Rectal smooth muscle tissue (tissue), 1 donor: ENCODE measurements around the gene SLC16A3.

ENCODE experiments used
- H3K27ac ChIP-seq: one replicate; pipeline ENCODE4 v1.7.0; 2013; ENCODE audit warnings: low read depth, low read length, inconsistent platforms
- H3K27me3 ChIP-seq: one replicate; pipeline ENCODE4 v1.7.0; 2013; ENCODE audit warnings: low read length; ENCODE audit not compliant: control insufficient read depth, insufficient read depth
- H3K36me3 ChIP-seq: one replicate; pipeline ENCODE4 v1.7.0; 2013; ENCODE audit warnings: low read length; ENCODE audit not compliant: control insufficient read depth, insufficient read depth
- H3K4me1 ChIP-seq: one replicate; pipeline ENCODE4 v1.7.0; 2013; ENCODE audit warnings: low read length; ENCODE audit not compliant: control insufficient read depth, insufficient read depth
- H3K4me3 ChIP-seq: one replicate; pipeline ENCODE4 v1.7.0; 2013; ENCODE audit warnings: low read length
- H3K9ac ChIP-seq: one replicate; pipeline ENCODE4 v1.7.0; 2013; ENCODE audit warnings: low read length

Gene SLC16A3

GRCh38 chr17:82237083-82237745 lies 8.4 kb downstream of the SLC16A3 start:
- Histone ChIP-seq H3K4me3 (no peak overlapping the region), H3K4me1 (peaks cover 43% of the 10 kb centered on the region), H3K36me3 (peaks cover 3% of the 10 kb centered on the region), H3K27ac (peak overlapping the region; percentile 81), H3K9ac (no peak overlapping the region), H3K27me3 (no peaks in the 10 kb centered on the region)

GRCh38 chr17:82237746-82238471 lies 9.1 kb downstream of the SLC16A3 start:
- H3K4me3 ChIP-seq = peak overlapping the region; percentile 25
- peak overlapping the region; percentile 81 for H3K27ac ChIP-seq
- H3K4me1 ChIP-seq = peaks cover 49% of the 10 kb centered on the region
- peak overlapping the region; percentile 16 for H3K9ac ChIP-seq
- H3K36me3 ChIP-seq = peaks cover 3% of the 10 kb centered on the region
- H3K27me3 ChIP-seq = no peaks in the 10 kb centered on the region

GRCh38 chr17:82238472-82239201 lies 9.8 kb downstream of the SLC16A3 start:
- Histone ChIP-seq H3K4me1 (peaks cover 54% of the 10 kb centered on the region), H3K36me3 (peaks cover 9% of the 10 kb centered on the region), H3K27ac (peak overlapping the region; percentile 81)

GRCh38 chr17:82239401-82239925 lies 10.6 kb downstream of the SLC16A3 start:
- Histone ChIP-seq H3K27me3 (no peaks in the 10 kb centered on the region), H3K9ac (no peak overlapping the region), H3K4me1 (peaks cover 54% of the 10 kb centered on the region), H3K36me3 (peaks cover 17% of the 10 kb centered on the region), H3K4me3 (no peak overlapping the region), H3K27ac (peak overlapping the region; percentile 44)

More at GRCh38 chr17:82238472-82239201, 9.8 kb downstream of the SLC16A3 start:
- H3K27me3 ChIP-seq = no peaks in the 10 kb centered on the region
- peak overlapping the region; percentile 16 for H3K9ac ChIP-seq
- peak overlapping the region; percentile 25 for H3K4me3 ChIP-seq

- no peak overlapping the region for H3K9ac ChIP-seq
Observed at GRCh38 chr17:82239926-82240505, 11.2 kb downstream of the SLC16A3 start.

GRCh38 chr17:82240506-82241182 lies 11.8 kb downstream of the SLC16A3 start:
- Histone ChIP-seq H3K4me1 (peaks cover 55% of the 10 kb centered on the region), H3K36me3 (peaks cover 28% of the 10 kb centered on the region), H3K27me3 (no peaks in the 10 kb centered on the region), H3K9ac (no peak overlapping the region), H3K27ac (peak overlapping the region; percentile 91), H3K4me3 (no peak overlapping the region)

More at GRCh38 chr17:82239926-82240505, 11.2 kb downstream of the SLC16A3 start:
- H3K4me1 ChIP-seq = peaks cover 54% of the 10 kb centered on the region
- peak overlapping the region; percentile 91 for H3K27ac ChIP-seq
- H3K27me3 ChIP-seq = no peaks in the 10 kb centered on the region
- H3K36me3 ChIP-seq = peaks cover 22% of the 10 kb centered on the region
- no peak overlapping the region for H3K4me3 ChIP-seq

- Histone ChIP-seq H3K36me3 (peaks cover 34% of the 10 kb centered on the region), H3K4me1 (peaks cover 56% of the 10 kb centered on the region), H3K27me3 (no peaks in the 10 kb centered on the region), H3K4me3 (no peak overlapping the region), H3K27ac (peak overlapping the region; percentile 91), H3K9ac (no peak overlapping the region)
Observed at GRCh38 chr17:82241183-82241925, 12.5 kb downstream of the SLC16A3 start.

- no peak overlapping the region for H3K4me3 ChIP-seq
Observed at GRCh38 chr17:82241926-82242697, 13.3 kb downstream of the SLC16A3 start.

GRCh38 chr17:82242698-82242976 lies 13.8 kb downstream of the SLC16A3 start:
- H3K27me3 ChIP-seq = no peaks in the 10 kb centered on the region
- H3K36me3 ChIP-seq = peaks cover 31% of the 10 kb centered on the region
- peak overlapping the region; percentile 91 for H3K27ac ChIP-seq
- no peak overlapping the region for H3K9ac ChIP-seq
- no peak overlapping the region for H3K4me3 ChIP-seq
- H3K4me1 ChIP-seq = peaks cover 69% of the 10 kb centered on the region

More at GRCh38 chr17:82241926-82242697, 13.3 kb downstream of the SLC16A3 start:
- peaks cover 34% of the 10 kb centered on the region for H3K36me3 ChIP-seq
- no peaks in the 10 kb centered on the region for H3K27me3 ChIP-seq
- H3K27ac ChIP-seq = peak overlapping the region; percentile 91
- peaks cover 63% of the 10 kb centered on the region for H3K4me1 ChIP-seq
- H3K9ac ChIP-seq = no peak overlapping the region

- H3K4me1 ChIP-seq = peaks cover 72% of the 10 kb centered on the region
- no peak overlapping the region for H3K4me3 ChIP-seq
- H3K9ac ChIP-seq = no peak overlapping the region
- peak overlapping the region; percentile 91 for H3K27ac ChIP-seq
- H3K36me3 ChIP-seq = peaks cover 32% of the 10 kb centered on the region
- H3K27me3 ChIP-seq = no peaks in the 10 kb centered on the region
Observed at GRCh38 chr17:82242977-82243647, 14.3 kb downstream of the SLC16A3 start.
